Activated CD8-positive, alpha-beta memory T cell treated with anti-CD3 and anti-CD28 coated beads, Interleukin-2, amount 10 ng/mL, durations not matched to agents 7 days and 5 days (primary cell): Measurements from ENCODE around the gene SFI1. TPM values are rescaled to one million over a fixed set of nuclear protein-coding genes. Genes with fewer than 3 reads are reported as not detected.
"Not testable (repeated sequence)": the region's sequence is repeated elsewhere in the genome, so short reads cannot be mapped to it uniquely, and the experiment has no call there.

ENCODE experiments used
- ATAC-seq: fragments of 150-1000 bp; cut with Tn5 transposase; one replicate; pipeline ENCODE4 v1.10.0; 2021; ENCODE audit warnings: moderate library complexity
- CTCF ChIA-PET: fragments of 350-600 bp; sonication (Branson Sonifier 250); formaldehyde crosslinking; loops from one replicate; lab custom pipeline; 2021; ENCODE audit warnings: antibody characterized with exemption; lab: Charles Lee
- DNase-seq: peaks from one replicate; pipeline ENCODE4 v3.0.0-alpha.2; 2020
- H3K27ac Mint-ChIP-seq: one replicate; pipeline ENCODE4 v1.8.0; 2021; ENCODE audit warnings: mild to moderate bottlenecking, mixed read lengths
- H3K27me3 Mint-ChIP-seq: one replicate; pipeline ENCODE4 v1.8.0; 2021; ENCODE audit warnings: mixed read lengths
- H3K36me3 Mint-ChIP-seq: one replicate; pipeline ENCODE4 v1.8.0; 2021; ENCODE audit warnings: mild to moderate bottlenecking, mixed read lengths
- H3K4me1 Mint-ChIP-seq: one replicate; pipeline ENCODE4 v1.8.0; 2021; ENCODE audit warnings: mixed read lengths
- H3K4me3 Mint-ChIP-seq: one replicate; pipeline ENCODE4 v1.8.0; 2021; ENCODE audit warnings: mild to moderate bottlenecking, moderate library complexity, mixed read lengths
- H3K9me3 Mint-ChIP-seq: one replicate; pipeline ENCODE4 v1.8.0; 2022; ENCODE audit warnings: low read depth, mixed read lengths
- total RNA-seq, 2 experiments: library from RNA; stranded (reverse); gene quantifications; one replicate each; pipeline ENCODE4 v1.2.3, GENCODE V29; 2021

The SFI1 gene
- total RNA-seq, 2 experiments from 2014 or later, result 150 to 192 TPM

GRCh38 chr22:31486369-31486768, 10.0 kb upstream of the SFI1 start:
- ATAC-seq, H3K27me3 Mint-ChIP-seq, CTCF ChIA-PET, DNase-seq, H3K9me3 Mint-ChIP-seq, H3K4me3 Mint-ChIP-seq, H3K27ac Mint-ChIP-seq: not testable (repeated sequence)
- peaks cover 43% of the 10 kb centered on the region for H3K4me1 Mint-ChIP-seq
- peaks cover 48% of the 10 kb centered on the region for H3K36me3 Mint-ChIP-seq

GRCh38 chr22:31486951-31487350, 9.4 kb upstream of the SFI1 start:
- ATAC-seq, result no peak
- CTCF ChIA-PET, result interaction anchor here (0.7 kb wide), 1 partner anchor 549 kb away, joined by 4 read pairs; no protein-coding TSS in a partner anchor
- peak overlapping the region; percentile 32 for H3K27ac Mint-ChIP-seq
- no peaks in the 10 kb centered on the region for H3K9me3 Mint-ChIP-seq
- peaks cover 48% of the 10 kb centered on the region for H3K4me1 Mint-ChIP-seq
- DNase-seq, result no peak
- no peak overlapping the region for H3K4me3 Mint-ChIP-seq
- peaks cover 43% of the 10 kb centered on the region for H3K36me3 Mint-ChIP-seq
- no peaks in the 10 kb centered on the region for H3K27me3 Mint-ChIP-seq

GRCh38 chr22:31488346-31488883, 7.9 kb upstream of the SFI1 start:
- Mint-ChIP-seq H3K36me3 (peaks cover 33% of the 10 kb centered on the region), H3K4me1 (peaks cover 48% of the 10 kb centered on the region), H3K4me3 (peak overlapping the region; percentile 77), H3K9me3 (no peaks in the 10 kb centered on the region), H3K27me3 (no peaks in the 10 kb centered on the region), H3K27ac (peak overlapping the region; percentile 71)
- ATAC-seq, result no peak
- no peak for DNase-seq
- CTCF ChIA-PET, result interaction anchor here (1.3 to 1.6 kb wide), 3 partner anchors 10 to 455 kb away, joined by 3 to 7 read pairs (median 3); no protein-coding TSS in a partner anchor

- Mint-ChIP-seq H3K9me3 (no peaks in the 10 kb centered on the region), H3K4me1 (peaks cover 48% of the 10 kb centered on the region), H3K27me3 (no peaks in the 10 kb centered on the region), H3K27ac (peak overlapping the region; percentile 71), H3K36me3 (peaks cover 27% of the 10 kb centered on the region), H3K4me3 (peak overlapping the region; percentile 92)
- CTCF ChIA-PET, result interaction anchor here (1.4 to 1.6 kb wide), 2 partner anchors 10 to 38 kb away, joined by 3 to 7 read pairs; no protein-coding TSS in a partner anchor
- peak; percentile 41 for ATAC-seq
- peak; percentile 50 for DNase-seq
Observed at GRCh38 chr22:31488988-31489617, 7.2 kb upstream of the SFI1 start.

- Mint-ChIP-seq H3K27ac (peak within 1 kb of the TSS; percentile 99), H3K9me3 (no peaks in the 10 kb centered on the region), H3K36me3 (peaks cover 21% of the 10 kb centered on the region), H3K4me3 (peak within 1 kb of the TSS; percentile 92), H3K27me3 (no peaks in the 10 kb centered on the region), H3K4me1 (peaks cover 45% of the 10 kb centered on the region)
- peak; percentile 86 for DNase-seq
- CTCF ChIA-PET, result interaction anchor here (1.2 to 1.6 kb wide), 3 partner anchors 38 to 145 kb away, joined by 3 to 7 read pairs (median 5); no protein-coding TSS in a partner anchor
- peak; percentile 76 for ATAC-seq
Observed at GRCh38 chr22:31489632-31490495, 6.5 kb upstream of the SFI1 start, which contains the start of gene EIF4ENIF1. EIF4ENIF1 (minus strand) TSS chr22:31489842; CDS start chr22:31488718, 1,124 bp downstream.

GRCh38 chr22:31490496-31490925, 5.8 kb upstream of the SFI1 start:
- Mint-ChIP-seq H3K36me3 (peaks cover 15% of the 10 kb centered on the region), H3K27ac (peak overlapping the region; percentile 99), H3K9me3 (no peaks in the 10 kb centered on the region), H3K4me3 (peak overlapping the region; percentile 92), H3K27me3 (no peaks in the 10 kb centered on the region), H3K4me1 (peaks cover 39% of the 10 kb centered on the region)
- ATAC-seq, result peak; percentile 64
- peak; percentile 80 for DNase-seq
- CTCF ChIA-PET, result interaction anchor here (1.2 to 1.6 kb wide), 4 partner anchors 39 to 145 kb away, joined by 3 to 5 read pairs (median 4); no protein-coding TSS in a partner anchor

GRCh38 chr22:31491218-31491962, 4.9 kb upstream of the SFI1 start:
- peak overlapping the region; percentile 99 for H3K27ac Mint-ChIP-seq

GRCh38 chr22:31492151-31492550, 4.2 kb upstream of the SFI1 start:
- CTCF ChIA-PET, result interaction anchor here (0.8 to 1.5 kb wide), 4 partner anchors 41 to 141 kb away, joined by 3 read pairs; no protein-coding TSS in a partner anchor
- DNase-seq (no peak), ATAC-seq (no peak)
- H3K9me3 Mint-ChIP-seq, result no peaks in the 10 kb centered on the region
- no peaks in the 10 kb centered on the region for H3K27me3 Mint-ChIP-seq
- no peak overlapping the region for H3K27ac Mint-ChIP-seq
- peaks cover 9% of the 10 kb centered on the region for H3K36me3 Mint-ChIP-seq
- H3K4me1 Mint-ChIP-seq, result peaks cover 37% of the 10 kb centered on the region
- no peak overlapping the region for H3K4me3 Mint-ChIP-seq

More at GRCh38 chr22:31491218-31491962, 4.9 kb upstream of the SFI1 start:
- CTCF ChIA-PET, result interaction anchor here (0.8 to 1.6 kb wide), 7 partner anchors 40 to 146 kb away, joined by 3 to 5 read pairs (median 3); no protein-coding TSS in a partner anchor
- Mint-ChIP-seq H3K27me3 (no peaks in the 10 kb centered on the region), H3K4me1 (peaks cover 41% of the 10 kb centered on the region), H3K4me3 (peak overlapping the region; percentile 92), H3K9me3 (no peaks in the 10 kb centered on the region), H3K36me3 (peaks cover 15% of the 10 kb centered on the region)
- ATAC-seq (no peak), DNase-seq (no peak)

- CTCF ChIA-PET, result interaction anchor here (0.5 to 1.5 kb wide), 4 partner anchors 77 to 173 kb away, joined by 3 read pairs; no protein-coding TSS in a partner anchor
- Mint-ChIP-seq H3K4me1 (peaks cover 39% of the 10 kb centered on the region), H3K27ac (peak overlapping the region; percentile 71), H3K36me3 (peaks cover 11% of the 10 kb centered on the region)
- H3K9me3 Mint-ChIP-seq, ATAC-seq, H3K27me3 Mint-ChIP-seq, DNase-seq, H3K4me3 Mint-ChIP-seq: not testable (repeated sequence)
Observed at GRCh38 chr22:31493355-31493754, 3.0 kb upstream of the SFI1 start.

GRCh38 chr22:31495343-31495742, 993 bp upstream of the SFI1 start:
- no peaks in the 10 kb centered on the region for H3K27me3 Mint-ChIP-seq
- no peaks in the 10 kb centered on the region for H3K9me3 Mint-ChIP-seq
- H3K36me3 Mint-ChIP-seq, result peaks cover 18% of the 10 kb centered on the region
- DNase-seq (no peak), ATAC-seq (no peak)
- CTCF ChIA-PET, result interaction anchor here (0.7 to 1.2 kb wide), 7 partner anchors 19 to 475 kb away, joined by 3 to 4 read pairs (median 3); partner anchors contain the start of gene PATZ1
- H3K4me1 Mint-ChIP-seq, result peaks cover 46% of the 10 kb centered on the region
- H3K27ac Mint-ChIP-seq, result peak overlapping the region; percentile 96
- H3K4me3 Mint-ChIP-seq, result peak overlapping the region; percentile 88

GRCh38 chr22:31496735-31497146, 405 bp downstream of the SFI1 start:
- H3K9me3 Mint-ChIP-seq, result no peaks in the 10 kb centered on the region
- H3K27ac Mint-ChIP-seq, result peak overlapping the region; percentile 96
- H3K27me3 Mint-ChIP-seq, result no peaks in the 10 kb centered on the region
- CTCF ChIA-PET, result no interaction called here
- H3K36me3 Mint-ChIP-seq, result peaks cover 25% of the 10 kb centered on the region
- ATAC-seq (peak; percentile 46), DNase-seq (peak; percentile 73)
- H3K4me1 Mint-ChIP-seq, result peaks cover 39% of the 10 kb centered on the region
- peak overlapping the region; percentile 88 for H3K4me3 Mint-ChIP-seq
